ENCODE measurements around the gene GPR132.

DNA sequence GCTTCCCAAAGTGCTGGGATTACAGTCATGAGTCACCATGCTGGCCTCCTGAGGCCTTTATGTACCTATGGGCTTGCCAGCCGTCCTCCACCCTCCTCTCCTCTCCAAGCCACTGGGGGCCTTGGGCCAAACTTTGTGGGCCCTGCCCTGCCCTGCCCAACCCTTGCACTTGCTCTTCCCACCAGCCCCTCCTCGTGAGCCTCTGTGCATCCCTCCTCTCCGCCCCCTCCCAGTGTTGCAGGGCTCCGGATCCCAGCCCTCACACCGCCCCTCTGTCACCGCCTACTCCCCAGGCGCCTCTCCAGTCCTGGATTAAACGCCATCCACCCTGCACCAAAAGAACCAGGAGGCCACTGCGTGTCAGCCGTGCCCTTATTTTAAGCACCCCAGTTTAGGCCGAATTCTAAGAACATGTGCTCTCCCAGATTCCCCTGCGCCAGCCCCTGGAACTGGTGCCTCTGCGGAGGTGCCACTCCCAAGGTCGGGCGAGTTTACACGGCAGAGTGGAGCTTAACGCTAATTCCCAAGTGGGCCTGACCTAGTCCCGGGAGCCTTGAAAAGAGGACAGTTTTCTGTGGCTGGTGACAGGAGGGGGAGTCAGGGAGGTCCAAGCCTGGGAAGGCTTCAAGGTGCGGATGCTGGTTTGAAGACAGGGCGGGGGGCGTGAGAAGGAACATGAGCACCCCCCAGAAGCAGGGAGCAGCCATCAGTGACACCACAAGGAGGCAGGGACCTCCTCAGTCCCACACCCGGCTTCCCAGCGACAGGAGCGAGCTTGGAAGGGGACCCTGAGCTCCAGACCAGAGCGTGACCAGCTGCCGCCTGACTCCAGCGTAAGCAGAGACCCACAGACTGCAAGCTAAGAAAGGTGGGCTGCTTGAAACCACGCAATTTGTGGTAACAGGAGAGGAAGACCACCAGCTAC is 23.1 kb downstream of the GPR132 start:
- TF ChIP-seq, protein P1, sequence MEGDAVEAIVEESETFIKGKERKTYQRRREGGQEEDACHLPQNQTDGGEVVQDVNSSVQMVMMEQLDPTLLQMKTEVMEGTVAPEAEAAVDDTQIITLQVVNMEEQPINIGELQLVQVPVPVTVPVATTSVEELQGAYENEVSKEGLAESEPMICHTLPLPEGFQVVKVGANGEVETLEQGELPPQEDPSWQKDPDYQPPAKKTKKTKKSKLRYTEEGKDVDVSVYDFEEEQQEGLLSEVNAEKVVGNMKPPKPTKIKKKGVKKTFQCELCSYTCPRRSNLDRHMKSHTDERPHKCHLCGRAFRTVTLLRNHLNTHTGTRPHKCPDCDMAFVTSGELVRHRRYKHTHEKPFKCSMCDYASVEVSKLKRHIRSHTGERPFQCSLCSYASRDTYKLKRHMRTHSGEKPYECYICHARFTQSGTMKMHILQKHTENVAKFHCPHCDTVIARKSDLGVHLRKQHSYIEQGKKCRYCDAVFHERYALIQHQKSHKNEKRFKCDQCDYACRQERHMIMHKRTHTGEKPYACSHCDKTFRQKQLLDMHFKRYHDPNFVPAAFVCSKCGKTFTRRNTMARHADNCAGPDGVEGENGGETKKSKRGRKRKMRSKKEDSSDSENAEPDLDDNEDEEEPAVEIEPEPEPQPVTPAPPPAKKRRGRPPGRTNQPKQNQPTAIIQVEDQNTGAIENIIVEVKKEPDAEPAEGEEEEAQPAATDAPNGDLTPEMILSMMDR (IDR thresholded peaks at IDR 0.05) = no peak
- TF ChIP-seq POLR2A (IDR thresholded peaks at IDR 0.05) = no peak
